GM19468 (cell line): ENCODE data around the gene ST3GAL5.

ENCODE experiments used
- ATAC-seq: cut with Tn5 transposase; IDR thresholded peaks from one replicate; pipeline ENCODE4 v1.9.1; 2021; ENCODE audit warnings: mild to moderate bottlenecking, moderate library complexity, moderate number of reproducible peaks; ENCODE audit not compliant: unreplicated experiment; ENCODE audit errors: extremely low read depth

The ST3GAL5 gene

GRCh38 chr2:85920810-85921545 is 32.2 kb upstream of the ST3GAL5 start:
- no peak for ATAC-seq

- no peak for ATAC-seq
Measured at GRCh38 chr2:85917887-85918795, 29.4 kb upstream of the ST3GAL5 start.

GRCh38 chr2:85915606-85916303 is 27.0 kb upstream of the ST3GAL5 start:
- no peak for ATAC-seq

GRCh38 chr2:85914922-85915321 is 26.1 kb upstream of the ST3GAL5 start:
- no peak for ATAC-seq

- no peak for ATAC-seq
Measured at GRCh38 chr2:85913884-85914881, 25.4 kb upstream of the ST3GAL5 start.

- ATAC-seq, result no peak
Measured at GRCh38 chr2:85911814-85912692, 23.3 kb upstream of the ST3GAL5 start.

- ATAC-seq, result no peak
Measured at GRCh38 chr2:85911097-85911496, 22.3 kb upstream of the ST3GAL5 start.

- ATAC-seq, result no peak
Measured at GRCh38 chr2:85909005-85909404, 20.2 kb upstream of the ST3GAL5 start.

GRCh38 chr2:85908506-85908905 is 19.7 kb upstream of the ST3GAL5 start:
- ATAC-seq, result no peak

GRCh38 chr2:85907671-85908157 is 18.9 kb upstream of the ST3GAL5 start:
- ATAC-seq, result no peak

- ATAC-seq, result no peak
Measured at GRCh38 chr2:85906748-85907147, 18.0 kb upstream of the ST3GAL5 start.

GRCh38 chr2:85905891-85906290 is 17.1 kb upstream of the ST3GAL5 start:
- no peak for ATAC-seq

GRCh38 chr2:85905187-85905666 is 16.4 kb upstream of the ST3GAL5 start:
- no peak for ATAC-seq

- no peak for ATAC-seq
Measured at GRCh38 chr2:85903849-85904248, 15.1 kb upstream of the ST3GAL5 start.

GRCh38 chr2:85902496-85902895 is 13.7 kb upstream of the ST3GAL5 start:
- ATAC-seq, result no peak

- no peak for ATAC-seq
Measured at GRCh38 chr2:85901155-85901554, 12.4 kb upstream of the ST3GAL5 start.

- no peak for ATAC-seq
Measured at GRCh38 chr2:85900366-85900765, 11.6 kb upstream of the ST3GAL5 start.

GRCh38 chr2:85899849-85900248 is 11.1 kb upstream of the ST3GAL5 start:
- no peak for ATAC-seq
